K562 (cell line): ENCODE measurements around the gene TRIM44. TPM values are rescaled to one million over a fixed set of nuclear protein-coding genes. Genes with fewer than 3 reads are reported as not detected.

Source experiments
- BRCA1 ChIP-seq, 2 experiments: fragments of 450-650 bp in 1 of 2; sonication (generic) in 1 of 2; formaldehyde crosslinking in 1 of 2; IDR thresholded peaks; 2 replicates each; pipeline versions ENCODE4 v1.5.0 to v1.6.1; 2017 to 2020; ENCODE audit warnings: mild to moderate bottlenecking in 1 of 2, missing genetic modification reagents in 1 of 2
- CSDE1 ChIP-seq, 2 experiments: fragments of 450-650 bp; IDR thresholded peaks; 2 replicates each; pipeline ENCODE4 v1.6.1; 2016; ENCODE audit warnings: mild to moderate bottlenecking in 1 of 2
- ESRRB ChIP-seq: fragments of 250-450 bp; sonication (Bioruptor Pico); IDR thresholded peaks from 2 replicates; pipeline ENCODE4 v1.5.0; 2020; ENCODE audit warnings: mild to moderate bottlenecking, moderate library complexity, borderline replicate concordance
- FUS ChIP-seq: fragments of 200-400 bp; formaldehyde crosslinking; optimal IDR thresholded peaks from 2 replicates; pipeline ENCODE3; 2017; ENCODE audit warnings: low read depth, low read length
- GTF2B ChIP-seq: IDR thresholded peaks from 2 replicates; pipeline ENCODE4 v1.6.1; 2011; ENCODE audit not compliant: insufficient read length; ENCODE audit errors: extremely low read depth
- HCFC1 ChIP-seq: IDR thresholded peaks from 2 replicates; pipeline ENCODE4 v1.6.1; 2012; ENCODE audit warnings: low read depth, low read length, improper control_type of control experiment
- KAT7 ChIP-seq: sonication (generic); formaldehyde crosslinking; IDR thresholded peaks from 2 replicates; pipeline ENCODE4 v1.8.0; 2022; ENCODE audit warnings: missing genetic modification reagents, mild to moderate bottlenecking, borderline replicate concordance
- KHSRP ChIP-seq: fragments of 450-650 bp; IDR thresholded peaks from 2 replicates; pipeline ENCODE4 v1.6.1; 2017
- KLF16 ChIP-seq: IDR thresholded peaks from 2 replicates; pipeline ENCODE4 v1.6.1; 2016; ENCODE audit warnings: antibody characterized with exemption
- MAX ChIP-seq: sonication (generic); formaldehyde crosslinking; IDR thresholded peaks from 2 replicates; pipeline ENCODE4 v1.9.0; 2022; ENCODE audit warnings: mild to moderate bottlenecking, missing genetic modification reagents
- MXD1 ChIP-seq: fragments of 250-450 bp; sonication (Bioruptor Pico); IDR thresholded peaks from 2 replicates; pipeline ENCODE4 v1.8.0; 2021; ENCODE audit warnings: borderline replicate concordance, mild to moderate bottlenecking, moderate library complexity; ENCODE audit not compliant: poor library complexity, severe bottlenecking
- NRF1 ChIP-seq, 2 experiments: fragments of 450-650 bp; IDR thresholded peaks in 1 of 2; conservative IDR thresholded peaks in 1 of 2; 2 replicates each; pipeline ENCODE4 v1.6.1; 2014; ENCODE audit warnings: mild to moderate bottlenecking in 2 of 2
- RBM14 ChIP-seq: fragments of 200-400 bp; formaldehyde crosslinking; IDR thresholded peaks from 2 replicates; pipeline ENCODE4 v1.6.1; 2018; ENCODE audit warnings: low read depth, mild to moderate bottlenecking, low read length, moderate library complexity, borderline replicate concordance; ENCODE audit not compliant: insufficient read depth
- SMAD1 ChIP-seq: fragments of 150-350 bp; IDR thresholded peaks from 2 replicates; pipeline ENCODE4 v1.6.1; 2014; ENCODE audit warnings: low read length, low read depth; ENCODE audit not compliant: partially characterized antibody
- SREBF1 ChIP-seq: fragments of 150-350 bp; IDR thresholded peaks from 2 replicates; pipeline ENCODE4 v1.6.1; 2014; ENCODE audit warnings: antibody characterized with exemption, low read depth, low read length, borderline replicate concordance
- TCF15 ChIP-seq: fragments of 250-450 bp; sonication (Bioruptor Pico); IDR thresholded peaks from 2 replicates; pipeline ENCODE4 v1.8.0; 2022; ENCODE audit warnings: moderate library complexity, mild to moderate bottlenecking, inconsistent platforms
- THRA ChIP-seq: fragments of 450-650 bp; IDR thresholded peaks from 2 replicates; pipeline ENCODE4 v1.6.1; 2017; ENCODE audit warnings: mild to moderate bottlenecking, moderate library complexity
- THRAP3 ChIP-seq: fragments of 450-650 bp; IDR thresholded peaks from 2 replicates; pipeline ENCODE4 v1.6.1; 2016; ENCODE audit warnings: mild to moderate bottlenecking, inconsistent platforms, borderline replicate concordance
- UBTF ChIP-seq, 2 experiments: IDR thresholded peaks; 2 replicates each; pipeline ENCODE4 v1.6.1; 2012; ENCODE audit warnings: improper control_type of control experiment in 2 of 2, low read depth in 2 of 2, low read length in 2 of 2, borderline replicate concordance in 1 of 2
- ZNF311 ChIP-seq: fragments of 250-450 bp; sonication (Bioruptor Pico); IDR thresholded peaks from 2 replicates; pipeline ENCODE4 v1.4.0; 2020; ENCODE audit warnings: mild to moderate bottlenecking, moderate library complexity
- ZNF395 ChIP-seq: fragments of 200-800 bp; sonication (Bioruptor generic); IDR thresholded peaks from 2 replicates; pipeline ENCODE4 v1.6.1; 2017; ENCODE audit warnings: missing genetic modification characterization, missing compliant biosample characterization
- ZNF408 ChIP-seq: fragments of 250-450 bp; sonication (Bioruptor Pico); IDR thresholded peaks from 2 replicates; pipeline ENCODE4 v1.4.0; 2020; ENCODE audit warnings: low read depth, mild to moderate bottlenecking, moderate library complexity
- polyA plus RNA-seq, 8 experiments: library from polyadenylated mRNA; depleted of rRNA in 4 of 8; stranded (reverse) in 5 of 8; unstranded in 3 of 8; fragments of >200 nt; fragmentation: Nextera tagmentation in 2 of 8; fragmentation: Illumina TruSeq in 1 of 8; extraction: Ambion mirVana in 2 of 8; extraction: Trizol in 1 of 8; gene quantifications; 2 replicates each; pipeline versions ENCODE4 v1.2.1 to v1.2.3, GENCODE V29; 2011 to 2014; ENCODE audit warnings: inconsistent platforms in 1 of 8, missing spikeins in 1 of 8
- total RNA-seq, 7 experiments: library from RNA; depleted of rRNA in 6 of 7; stranded (reverse); fragments of >200 nt in 6 of 7; fragmentation: Illumina TruSeq in 2 of 7; extraction: Trizol in 2 of 7; gene quantifications; 2 replicates each; pipeline versions ENCODE4 v1.2.1 to v1.2.3, GENCODE V29; 2011 to 2021; ENCODE audit warnings: low replicate concordance in 1 of 7

The TRIM44 gene
- total and polyA plus RNA-seq, 9 of the 15 experiments (the other 6 are each of a cell fraction or from before 2014, with no cell fraction given) = 8.3 to 105 (median 37.2) TPM

- TF ChIP-seq THRA (no peak), TCF15 (CRISPR knock-in tag) (no peak), ZNF311 (CRISPR knock-in tag) (no peak), KAT7 (no peak), THRAP3 (peak; percentile 90; the same call in 1 of the 2 replicates), UBTF (IDR thresholded peaks at IDR 0.05; ENCODE audit: borderline replicate concordance in 1 of 2, low read depth in 2 of 2, low read length in 2 of 2) (no peak), MAX (CRISPR knock-in tag) (no peak), KHSRP (0 out of 2 replicates have a peak, but pooled peaks have one; percentile 27), ZNF408 (CRISPR knock-in tag) (no peak), NRF1 (conservative IDR thresholded peaks at IDR 0.05 in 1 of 2, IDR thresholded peaks at IDR 0.05 in 1 of 2) (no peak), ESRRB (no peak), HCFC1 (no peak), KLF16 (no peak), MXD1 (CRISPR knock-in tag) (no peak), GTF2B (no peak), CSDE1 (IDR thresholded peaks at IDR 0.05) (0 out of 4 replicates have a peak, but pooled peaks of 1 of the 2 experiments have one; percentile 55), FUS (no peak), SREBF1 (no peak), ZNF395 (CRISPR knock-in tag) (no peak), RBM14 (no peak), BRCA1 (IDR thresholded peaks at IDR 0.05) (no peak), BRCA1 (CRISPR knock-in tag; IDR thresholded peaks at IDR 0.05) (no peak), SMAD1 (no peak)
Observed at GRCh38 chr11:35663408-35663702, 780 bp downstream of the TRIM44 start (continued).
